Fibroblast of peridontal ligament (primary cell): Measurements from ENCODE around the gene ATG16L1.

ENCODE experiments used
- DNase-seq: peaks from one replicate; pipeline ENCODE4 v3.0.0-alpha.2; 2010; ENCODE audit errors: extremely low read depth

ATG16L1 gene

GRCh38 chr2:233290051-233290845 lies 38.8 kb downstream of the ATG16L1 start:
- no peak for DNase-seq

DNA sequence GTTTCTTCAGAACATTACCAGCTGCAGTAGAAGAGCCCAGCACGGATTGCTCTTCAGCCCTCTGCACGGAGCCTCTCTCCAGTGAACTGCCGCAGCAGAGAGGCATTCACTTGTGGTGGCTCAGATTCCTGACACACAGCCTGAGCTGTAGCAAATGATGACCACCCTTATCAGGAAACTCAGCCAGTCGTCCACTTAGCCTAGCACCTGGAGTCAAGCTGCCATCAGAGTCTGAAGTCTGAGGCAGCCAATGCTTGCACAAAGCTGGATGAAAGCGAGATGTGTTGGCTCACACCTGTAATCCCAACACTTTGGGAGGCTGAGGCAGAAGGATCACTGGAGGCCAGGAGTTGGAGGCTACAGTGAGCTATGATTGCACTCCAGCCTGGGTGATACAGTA lies 44.4 kb downstream of the ATG16L1 start:
- no peak for DNase-seq

- DNase-seq: no peak
Measured at GRCh38 chr2:233297076-233297475, 45.6 kb downstream of the ATG16L1 start.

DNA sequence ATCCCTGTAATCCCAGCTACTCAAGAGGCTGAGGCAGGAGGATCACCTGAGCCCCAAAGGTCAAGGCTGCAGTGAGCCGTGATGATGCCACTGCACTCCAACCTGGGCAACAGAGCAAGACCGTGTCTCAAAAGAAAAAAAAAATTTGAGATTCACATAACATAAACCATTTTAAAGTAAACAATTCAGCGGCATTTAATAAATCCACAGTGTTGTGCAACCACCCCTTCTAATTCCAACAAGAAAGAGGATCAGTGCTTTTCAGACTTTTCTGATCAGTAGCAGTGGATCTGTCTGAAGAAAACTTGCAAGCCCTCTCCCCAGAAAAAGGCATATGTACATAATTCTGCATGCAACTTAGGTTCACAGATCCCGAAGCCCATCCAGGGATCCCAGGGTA lies 48.9 kb downstream of the ATG16L1 start:
- no peak for DNase-seq

GRCh38 chr2:233301248-233301647 lies 49.8 kb downstream of the ATG16L1 start:
- DNase-seq: no peak

- DNase-seq: no peak
Measured at GRCh38 chr2:233301811-233302210, 50.3 kb downstream of the ATG16L1 start.

DNA sequence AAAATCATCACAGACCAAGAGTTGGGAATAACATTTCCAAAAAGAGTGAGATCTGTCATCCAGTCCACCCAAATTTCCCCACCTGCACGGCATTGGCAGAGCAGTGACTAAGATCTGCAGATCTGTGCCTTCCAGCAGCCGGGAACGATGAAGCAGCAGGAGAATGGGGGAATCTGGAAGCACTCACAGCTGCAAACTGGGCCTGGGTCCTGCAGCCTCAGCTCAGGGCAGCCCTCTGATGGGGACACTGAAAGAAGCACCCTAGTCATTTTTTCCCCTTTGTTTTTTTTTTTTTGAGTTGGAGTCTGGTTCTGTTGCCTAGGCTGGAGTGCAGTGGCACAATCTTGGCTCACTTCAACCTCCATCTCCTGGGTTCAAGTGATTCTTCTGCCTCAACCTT lies 51.8 kb downstream of the ATG16L1 start:
- no peak for DNase-seq

GRCh38 chr2:233307565-233307964 lies 56.1 kb downstream of the ATG16L1 start, which contains the start of gene SAG:
SAG (plus strand) TSS chr2:233307816; CDS start chr2:233309190, 1,374 bp downstream.
- no peak for DNase-seq

- no peak for DNase-seq
Measured at GRCh38 chr2:233311241-233311926, 59.9 kb downstream of the ATG16L1 start.

DNA sequence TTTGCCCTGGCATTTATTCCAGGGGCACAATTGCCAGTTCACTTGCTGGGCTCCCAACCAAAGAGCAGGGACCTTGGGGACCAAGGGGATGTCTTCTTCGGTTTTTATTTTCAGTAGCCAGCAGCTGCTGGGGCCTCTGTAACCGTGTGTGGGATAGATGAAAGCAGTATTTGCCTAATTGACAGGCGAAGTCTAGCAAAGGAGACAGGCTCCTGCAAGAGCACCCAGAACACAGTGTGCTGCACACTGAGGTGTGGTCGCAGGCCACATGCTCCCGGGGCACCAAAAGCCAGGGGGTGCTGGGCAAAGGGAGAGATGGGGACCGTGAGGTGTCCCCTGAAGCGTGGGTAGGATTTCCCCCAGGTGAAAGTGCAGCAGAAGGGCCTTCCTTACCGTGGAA lies 61.4 kb downstream of the ATG16L1 start:
- no peak for DNase-seq

GRCh38 chr2:233314180-233314925 lies 62.9 kb downstream of the ATG16L1 start:
- DNase-seq: no peak

- DNase-seq: no peak
Measured at GRCh38 chr2:233317196-233317943, 65.9 kb downstream of the ATG16L1 start.

GRCh38 chr2:233319256-233319655 lies 67.8 kb downstream of the ATG16L1 start:
- DNase-seq: no peak

DNA sequence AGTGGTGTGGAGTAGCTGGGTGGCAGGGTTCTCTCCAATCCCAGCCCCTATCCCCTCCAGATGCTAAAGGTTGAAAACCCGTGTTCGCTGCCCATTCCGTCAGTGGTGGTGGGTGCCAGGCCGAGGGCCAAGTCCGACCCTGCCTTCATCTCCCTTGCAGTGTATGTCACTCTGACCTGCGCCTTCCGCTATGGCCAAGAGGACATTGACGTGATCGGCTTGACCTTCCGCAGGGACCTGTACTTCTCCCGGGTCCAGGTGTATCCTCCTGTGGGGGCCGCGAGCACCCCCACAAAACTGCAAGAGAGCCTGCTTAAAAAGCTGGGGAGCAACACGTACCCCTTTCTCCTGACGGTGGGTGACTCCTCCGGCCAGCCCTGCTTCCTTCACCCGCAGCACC lies 69.0 kb downstream of the ATG16L1 start:
- no peak for DNase-seq

DNA sequence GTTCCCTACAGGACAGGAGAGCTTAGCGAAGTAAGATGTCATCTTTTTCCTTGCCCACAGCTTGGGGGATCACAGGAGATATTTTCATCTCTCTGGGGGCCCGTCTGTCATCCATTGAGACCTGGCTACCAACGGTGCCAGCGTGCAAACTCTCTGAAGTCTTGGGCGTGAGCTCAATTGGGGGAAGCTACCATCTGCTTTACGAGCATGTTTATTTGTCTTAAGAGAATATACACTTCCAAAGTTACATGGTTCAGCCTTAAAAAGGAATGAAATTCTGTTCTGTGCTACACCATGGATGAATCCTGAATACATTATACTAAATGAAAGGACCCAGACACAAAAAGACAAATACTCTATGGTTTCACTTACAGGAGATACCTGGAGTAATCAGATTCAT lies 69.7 kb downstream of the ATG16L1 start:
- no peak for DNase-seq

DNA sequence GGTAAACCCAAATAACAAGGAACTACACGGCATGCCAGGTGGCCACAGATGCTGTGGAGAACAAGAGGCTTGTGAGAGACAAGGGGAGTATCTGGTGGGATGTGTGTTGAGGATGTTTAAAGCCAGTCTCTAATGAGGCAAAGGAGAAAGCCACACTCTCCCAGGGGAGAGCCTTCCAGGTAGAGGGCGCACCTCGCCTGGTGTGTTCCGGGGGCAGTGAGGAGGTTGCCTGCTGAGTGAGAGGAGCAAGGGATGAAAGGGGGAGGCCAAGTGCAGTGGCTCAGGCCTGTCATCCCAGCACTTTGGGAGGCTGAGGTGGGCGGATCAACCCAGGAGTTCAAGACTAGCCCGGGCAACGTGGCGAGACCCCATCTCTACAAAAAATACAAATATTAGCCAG lies 72.4 kb downstream of the ATG16L1 start:
- no peak for DNase-seq

DNA sequence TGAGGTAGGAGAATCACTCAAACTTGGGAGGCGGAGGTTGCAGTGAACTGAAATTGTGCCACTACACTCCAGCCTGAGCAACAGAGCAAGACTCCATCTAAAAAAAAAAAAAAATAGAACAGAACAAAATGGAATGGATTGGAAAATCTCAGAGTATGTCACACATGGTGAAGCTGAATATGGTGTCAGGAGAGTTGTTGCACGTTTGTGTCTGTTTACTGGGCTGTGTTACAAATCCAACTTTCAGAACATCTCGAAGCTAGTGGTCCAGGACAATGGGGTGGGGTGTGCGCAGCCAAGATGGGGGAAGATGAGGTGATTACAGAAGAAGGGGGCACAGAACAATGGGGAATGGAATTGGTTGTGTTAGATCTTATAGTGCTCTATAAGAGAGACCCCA lies 73.8 kb downstream of the ATG16L1 start:
- DNase-seq: no peak

DNA sequence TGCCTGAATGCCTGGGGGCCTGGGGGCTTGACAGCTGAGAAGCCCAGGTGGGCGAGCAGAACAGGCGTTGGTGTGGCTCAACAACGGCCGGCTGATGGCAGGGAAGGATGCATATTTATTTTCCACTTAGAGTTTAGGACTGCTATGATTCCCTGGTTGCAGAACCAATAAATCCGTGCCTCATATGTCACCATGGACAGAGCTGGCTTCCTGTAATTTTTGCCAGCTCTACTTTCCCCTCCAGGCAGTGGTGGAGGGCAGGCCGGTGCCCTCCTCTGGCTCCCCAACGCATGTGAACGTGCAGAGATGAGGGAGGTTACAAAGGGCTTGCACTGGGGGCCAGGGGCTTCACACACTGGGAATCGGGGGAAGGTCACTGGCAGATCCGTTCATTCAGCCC lies 74.3 kb downstream of the ATG16L1 start:
- DNase-seq: no peak

GRCh38 chr2:233326500-233326899 lies 75.0 kb downstream of the ATG16L1 start:
- no peak for DNase-seq

GRCh38 chr2:233328922-233329321 lies 77.4 kb downstream of the ATG16L1 start:
- DNase-seq: no peak

- DNase-seq: no peak
Measured at GRCh38 chr2:233329489-233330135, 78.1 kb downstream of the ATG16L1 start.
